Hematopoietic multipotent progenitor cell (in vitro differentiated cells): ENCODE measurements around the gene SERINC5. TPM values are rescaled to one million over a fixed set of nuclear protein-coding genes. Genes with fewer than 3 reads are reported as not detected.
"Not testable (repeated sequence)": the region's sequence is repeated elsewhere in the genome, so short reads cannot be mapped to it uniquely, and the experiment has no call there.

ENCODE experiments used
- DNase-seq, 3 donors: peaks; one replicate each; pipeline ENCODE4 v3.0.0-alpha.2; 2011 to 2015; ENCODE audit warnings: low read depth in 2 of 3, low spot score in 2 of 3
- total RNA-seq: library from RNA; depleted of rRNA; stranded (reverse); fragments of >200 nt; gene quantifications from one replicate; pipeline ENCODE4 v1.2.3, GENCODE V29; 2012

SERINC5 gene
- total RNA-seq, 1 donor: 13.7 TPM

- not testable (repeated sequence) for DNase-seq
Measured at GRCh38 chr5:80111376-80111990, 144.4 kb downstream of the SERINC5 start.

- DNase-seq: no peak
Measured at GRCh38 chr5:80109646-80110478, 146.0 kb downstream of the SERINC5 start.

GRCh38 chr5:80106916-80107315 is 148.9 kb downstream of the SERINC5 start:
- no peak for DNase-seq

GRCh38 chr5:80105698-80106439 is 150.0 kb downstream of the SERINC5 start:
- no peak for DNase-seq

- DNase-seq: no peak
Measured at GRCh38 chr5:80103371-80103770, 152.5 kb downstream of the SERINC5 start.

GRCh38 chr5:80101993-80102392 is 153.9 kb downstream of the SERINC5 start:
- DNase-seq: no peak

GRCh38 chr5:80097451-80097850 is 158.4 kb downstream of the SERINC5 start:
- no peak for DNase-seq

GRCh38 chr5:80094236-80094738 is 161.6 kb downstream of the SERINC5 start:
- DNase-seq: no peak

GRCh38 chr5:80093796-80094195 is 162.1 kb downstream of the SERINC5 start:
- no peak for DNase-seq

GRCh38 chr5:80092486-80093107 is 163.3 kb downstream of the SERINC5 start:
- peak in 1 of 3 donors; percentile 7 for DNase-seq

GRCh38 chr5:80091792-80092192 is 164.1 kb downstream of the SERINC5 start:
- peak; percentile 46 to 81 (median 50) for DNase-seq

- DNase-seq: no peak
Measured at GRCh38 chr5:80090884-80091166, 165.0 kb downstream of the SERINC5 start.

- peak; percentile 23 to 64 (median 49) for DNase-seq
Measured at GRCh38 chr5:80083101-80083890, 172.6 kb downstream of the SERINC5 start.

- peak; percentile 9 to 75 (median 64) for DNase-seq
Measured at GRCh38 chr5:80082731-80083100, 173.1 kb downstream of the SERINC5 start.

GRCh38 chr5:80082281-80082680 is 173.6 kb downstream of the SERINC5 start:
- DNase-seq: no peak

GRCh38 chr5:80078921-80079320 is 176.9 kb downstream of the SERINC5 start:
- DNase-seq: no peak

- no peak for DNase-seq
Measured at GRCh38 chr5:80077051-80077714, 178.7 kb downstream of the SERINC5 start.

GRCh38 chr5:80076131-80077050 is 179.5 kb downstream of the SERINC5 start:
- no peak for DNase-seq
